ENCODE data around the gene GPI.

Gene GPI

DNA sequence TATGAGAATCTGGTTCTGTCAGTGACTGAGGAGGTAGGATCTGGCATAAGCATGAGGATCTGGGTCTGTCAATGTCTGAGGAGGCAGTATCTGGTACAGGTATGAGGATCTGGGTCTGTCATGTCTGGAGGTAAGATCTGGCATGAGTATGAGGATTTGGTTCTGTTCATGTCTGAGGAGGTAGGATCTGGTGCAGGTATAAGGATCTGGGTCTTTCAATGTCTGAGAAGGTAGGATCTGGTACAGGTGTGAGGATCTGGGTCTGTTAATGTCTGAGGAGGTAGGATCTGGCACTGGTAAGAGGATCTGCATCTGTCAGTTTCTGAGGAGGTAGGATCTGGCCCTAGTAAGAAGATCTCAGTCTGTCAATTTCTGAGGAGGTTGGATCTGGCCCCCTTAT lies 26.8 kb downstream of the GPI start:
- Histone ChIP-seq H3K9me2 (replicated peaks; ENCODE audit: control insufficient read depth, low read length) (no peaks in the 10 kb centered on the region), H4K20me1 (ENCODE audit: control insufficient read depth, insufficient read depth, low read depth, low read length) (peaks cover 3% of the 10 kb centered on the region), H3K9me3 (ENCODE audit: control insufficient read depth, insufficient read depth, low read length) (no peaks in the 10 kb centered on the region), H3K4me2 (ENCODE audit: low read length) (no peak overlapping the region), H3K4me3 (ENCODE audit: low read length) (no peak overlapping the region), H3K27ac (ENCODE audit: low read depth, low read length) (no peak overlapping the region), H3K36me3 (ENCODE audit: control insufficient read depth, low read length) (peaks cover 99% of the 10 kb centered on the region), H3F3A (ENCODE audit: control insufficient read depth, insufficient read depth) (no peaks in the 10 kb centered on the region), H3K79me2 (ENCODE audit: control insufficient read depth, low read length) (peaks cover 14% of the 10 kb centered on the region), H3K4me1 (ENCODE audit: control insufficient read depth, low read length) (no peaks in the 10 kb centered on the region), H3K27me3 (ENCODE audit: control insufficient read depth, low read length) (no peaks in the 10 kb centered on the region)
- no peak for TF ChIP-seq EZH2phosphoT487 (IDR thresholded peaks at IDR 0.05; ENCODE audit: borderline replicate concordance, low read length)
- TF ChIP-seq CTCF (IDR thresholded peaks at IDR 0.05; ENCODE audit: low read depth, low read length, poor library complexity, severe bottlenecking) = no peak

GRCh38 chr19:34393031-34393430 lies 28.0 kb downstream of the GPI start:
- no peak overlapping the region for H3K27ac ChIP-seq (ENCODE audit: low read depth, low read length)
- H3K27me3 ChIP-seq (ENCODE audit: control insufficient read depth, low read length) = no peaks in the 10 kb centered on the region
- TF ChIP-seq EZH2phosphoT487 (IDR thresholded peaks at IDR 0.05; ENCODE audit: borderline replicate concordance, low read length) (no peak), CTCF (IDR thresholded peaks at IDR 0.05; ENCODE audit: low read depth, low read length, poor library complexity, severe bottlenecking) (no peak)
- H3K9me3 ChIP-seq (ENCODE audit: control insufficient read depth, insufficient read depth, low read length) = no peaks in the 10 kb centered on the region
- no peak overlapping the region for H3K4me3 ChIP-seq (ENCODE audit: low read length)
- no peaks in the 10 kb centered on the region for H3K4me1 ChIP-seq (ENCODE audit: control insufficient read depth, low read length)
- H3K4me2 ChIP-seq (ENCODE audit: low read length) = no peak overlapping the region
- peaks cover 98% of the 10 kb centered on the region for H3K36me3 ChIP-seq (ENCODE audit: control insufficient read depth, low read length)
- H3K79me2 ChIP-seq (ENCODE audit: control insufficient read depth, low read length) = peaks cover 14% of the 10 kb centered on the region
- peaks cover 3% of the 10 kb centered on the region for H4K20me1 ChIP-seq (ENCODE audit: control insufficient read depth, insufficient read depth, low read depth, low read length)
- no peaks in the 10 kb centered on the region for H3K9me2 ChIP-seq (replicated peaks; ENCODE audit: control insufficient read depth, low read length)
- H3F3A ChIP-seq (ENCODE audit: control insufficient read depth, insufficient read depth) = no peaks in the 10 kb centered on the region

- Histone ChIP-seq H4K20me1 (ENCODE audit: control insufficient read depth, insufficient read depth, low read depth, low read length) (peaks cover 3% of the 10 kb centered on the region; the same call in 1 of the 2 replicates), H3K9me3 (ENCODE audit: control insufficient read depth, insufficient read depth, low read length) (no peaks in the 10 kb centered on the region), H3K27me3 (ENCODE audit: control insufficient read depth, low read length) (no peaks in the 10 kb centered on the region), H3K27ac (ENCODE audit: low read depth, low read length) (no peak overlapping the region), H3K9me2 (replicated peaks; ENCODE audit: control insufficient read depth, low read length) (no peaks in the 10 kb centered on the region), H3F3A (ENCODE audit: control insufficient read depth, insufficient read depth) (no peaks in the 10 kb centered on the region), H3K4me3 (ENCODE audit: low read length) (no peak overlapping the region), H3K79me2 (ENCODE audit: control insufficient read depth, low read length) (peaks cover 14% of the 10 kb centered on the region), H3K4me1 (ENCODE audit: control insufficient read depth, low read length) (no peaks in the 10 kb centered on the region), H3K4me2 (ENCODE audit: low read length) (no peak overlapping the region), H3K36me3 (ENCODE audit: control insufficient read depth, low read length) (peaks cover 98% of the 10 kb centered on the region)
- TF ChIP-seq CTCF (IDR thresholded peaks at IDR 0.05; ENCODE audit: low read depth, low read length, poor library complexity, severe bottlenecking) (no peak), EZH2phosphoT487 (IDR thresholded peaks at IDR 0.05; ENCODE audit: borderline replicate concordance, low read length) (no peak)
Observed at GRCh38 chr19:34393629-34394028, 28.6 kb downstream of the GPI start.

DNA sequence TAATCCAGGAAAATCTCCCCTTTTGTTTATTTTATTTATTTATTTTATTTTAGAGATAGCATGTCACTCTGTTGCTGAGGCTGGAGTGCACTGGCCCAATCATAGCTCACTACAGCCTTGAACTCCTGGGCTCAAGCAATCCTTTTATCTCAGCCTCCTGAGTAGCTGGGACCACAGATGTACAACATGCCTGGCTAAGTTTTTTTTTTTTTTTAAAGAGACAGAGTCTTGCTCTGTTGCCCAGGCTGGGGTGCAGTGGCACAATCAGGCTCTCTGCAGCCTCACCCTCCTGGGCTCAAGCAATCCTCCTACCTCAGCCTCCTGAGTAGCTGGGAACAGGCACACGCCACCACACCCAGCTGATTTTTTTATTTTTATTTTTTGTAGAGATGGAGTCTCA lies 32.9 kb downstream of the GPI start:
- TF ChIP-seq EZH2phosphoT487 (IDR thresholded peaks at IDR 0.05; ENCODE audit: borderline replicate concordance, low read length) (no peak), CTCF (IDR thresholded peaks at IDR 0.05; ENCODE audit: low read depth, low read length, poor library complexity, severe bottlenecking) (no peak)
- Histone ChIP-seq H3F3A (ENCODE audit: control insufficient read depth, insufficient read depth) (peaks cover 13% of the 10 kb centered on the region), H3K9me3 (ENCODE audit: control insufficient read depth, insufficient read depth, low read length) (no peaks in the 10 kb centered on the region), H3K9me2 (replicated peaks; ENCODE audit: control insufficient read depth, low read length) (no peaks in the 10 kb centered on the region), H3K4me1 (ENCODE audit: control insufficient read depth, low read length) (no peaks in the 10 kb centered on the region), H4K20me1 (ENCODE audit: control insufficient read depth, insufficient read depth, low read depth, low read length) (no peaks in the 10 kb centered on the region), H3K4me2 (ENCODE audit: low read length) (no peak overlapping the region), H3K27ac (ENCODE audit: low read depth, low read length) (no peak overlapping the region), H3K4me3 (ENCODE audit: low read length) (no peak overlapping the region), H3K27me3 (ENCODE audit: control insufficient read depth, low read length) (no peaks in the 10 kb centered on the region), H3K36me3 (ENCODE audit: control insufficient read depth, low read length) (peaks cover 76% of the 10 kb centered on the region), H3K79me2 (ENCODE audit: control insufficient read depth, low read length) (no peaks in the 10 kb centered on the region)

Data from DOHH2 (cell line).